MM.1S (cell line): ENCODE measurements around the gene SEL1L3.

Experiments
- EZH2phosphoT487 ChIP-seq: fragments of 300-600 bp; sonication (generic); IDR thresholded peaks from 2 replicates; pipeline ENCODE4 v1.6.1; 2018; ENCODE audit warnings: antibody characterized with exemption, low read length
- TF ChIP-seq, protein P1 (sequence below): fragments of 300-600 bp; sonication (generic); IDR thresholded peaks from 2 replicates; pipeline ENCODE4 v1.5.1; 2016; ENCODE audit warnings: antibody characterized with exemption, low read length, mixed read lengths

DNA sequence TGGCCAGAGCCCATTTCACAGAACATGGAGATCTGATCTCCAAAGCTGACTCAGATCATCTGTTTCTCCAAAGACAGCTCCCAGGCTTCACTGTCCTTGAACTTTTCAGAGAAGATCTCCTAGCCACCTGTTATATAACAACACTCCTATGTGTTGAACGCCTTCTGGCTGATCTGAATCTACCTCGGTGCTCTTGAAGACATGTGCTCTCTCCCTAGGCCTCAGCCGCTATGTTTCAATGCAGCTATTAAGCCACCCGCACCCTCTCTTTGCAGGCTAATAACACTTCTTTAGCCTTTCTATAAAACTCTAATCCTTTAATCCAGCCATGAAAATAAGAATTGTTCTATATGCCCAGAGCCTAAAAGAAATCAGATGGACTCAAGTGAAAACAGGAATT, 34.9 kb downstream of the SEL1L3 start:
- TF ChIP-seq, protein P1, sequence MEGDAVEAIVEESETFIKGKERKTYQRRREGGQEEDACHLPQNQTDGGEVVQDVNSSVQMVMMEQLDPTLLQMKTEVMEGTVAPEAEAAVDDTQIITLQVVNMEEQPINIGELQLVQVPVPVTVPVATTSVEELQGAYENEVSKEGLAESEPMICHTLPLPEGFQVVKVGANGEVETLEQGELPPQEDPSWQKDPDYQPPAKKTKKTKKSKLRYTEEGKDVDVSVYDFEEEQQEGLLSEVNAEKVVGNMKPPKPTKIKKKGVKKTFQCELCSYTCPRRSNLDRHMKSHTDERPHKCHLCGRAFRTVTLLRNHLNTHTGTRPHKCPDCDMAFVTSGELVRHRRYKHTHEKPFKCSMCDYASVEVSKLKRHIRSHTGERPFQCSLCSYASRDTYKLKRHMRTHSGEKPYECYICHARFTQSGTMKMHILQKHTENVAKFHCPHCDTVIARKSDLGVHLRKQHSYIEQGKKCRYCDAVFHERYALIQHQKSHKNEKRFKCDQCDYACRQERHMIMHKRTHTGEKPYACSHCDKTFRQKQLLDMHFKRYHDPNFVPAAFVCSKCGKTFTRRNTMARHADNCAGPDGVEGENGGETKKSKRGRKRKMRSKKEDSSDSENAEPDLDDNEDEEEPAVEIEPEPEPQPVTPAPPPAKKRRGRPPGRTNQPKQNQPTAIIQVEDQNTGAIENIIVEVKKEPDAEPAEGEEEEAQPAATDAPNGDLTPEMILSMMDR: no peak
- no peak for TF ChIP-seq EZH2phosphoT487
